Right lobe of liver (tissue), 6 donors: ENCODE measurements around the gene ERC2. TPM values are rescaled to one million over a fixed set of nuclear protein-coding genes. Genes with fewer than 3 reads are reported as not detected.

ENCODE experiments used
- ATAC-seq, 4 donors: fragments of 200-7000 bp; cut with Tn5 transposase; one replicate each; pipeline ENCODE4 v1.9.1; 2020; ENCODE audit warnings: mild to moderate bottlenecking in 4 of 4, moderate library complexity in 4 of 4
- DNase-seq, 3 donors: peaks; one replicate each; pipeline ENCODE4 v3.0.0-alpha.2; 2020
- H3K27ac ChIP-seq, 3 donors: fragments of 200-600 bp; one replicate each; pipeline ENCODE4 v1.8.0; 2022
- H3K27me3 ChIP-seq, 2 donors: fragments of 200-600 bp; one replicate each; pipeline ENCODE4 v1.8.0; 2022
- H3K36me3 ChIP-seq, 4 donors: fragments of 200-600 bp; sonication (generic) in 1 of 4; one replicate each; pipeline versions ENCODE4 v1.5.1 to v1.8.0; 2017 to 2022; ENCODE audit warnings: control low read depth in 1 of 4
- H3K4me1 ChIP-seq, 4 donors: fragments of 200-600 bp; sonication (generic) in 1 of 4; one replicate each; pipeline versions ENCODE4 v1.5.1 to v1.8.0; 2017 to 2022; ENCODE audit warnings: control low read depth in 1 of 4
- H3K4me3 ChIP-seq, 3 donors: fragments of 200-600 bp; one replicate each; pipeline ENCODE4 v1.8.0; 2022
- H3K9me3 ChIP-seq, 4 donors: fragments of 200-600 bp; sonication (generic) in 1 of 4; one replicate each; pipeline versions ENCODE4 v1.5.1 to v1.8.0; 2017 to 2022; ENCODE audit warnings: control low read depth in 1 of 4
- CTCF ChIP-seq, 4 donors: fragments of 200-600 bp in 3 of 4; fragments of 450-650 bp in 1 of 4; IDR thresholded peaks; one replicate each; pipeline versions ENCODE4 v1.5.1 to v1.8.0; 2016 to 2022; ENCODE audit warnings: antibody characterized with exemption in 4 of 4, mild to moderate bottlenecking in 2 of 4
- POLR2A ChIP-seq: fragments of 450-650 bp; IDR thresholded peaks from one replicate; pipeline ENCODE4 v1.6.1; 2017; ENCODE audit warnings: antibody characterized with exemption, mild to moderate bottlenecking
- WGBS: methylation state at CpG from one replicate; pipeline ENCODE4 v1.1.6; 2018; ENCODE audit warnings: low coverage, low lambda C conversion rate; ENCODE audit not compliant: insufficient coverage; ENCODE audit errors: missing lambda C conversion rate; 5-methylcytosine and 5-hydroxymethylcytosine counted together
- intact Hi-C, 2 donors: fragments of 100-400 bp; cut with DNase I; formaldehyde crosslinking; loops; one replicate each; pipeline versions ENCODE4 v1.11.2 to v1.14.1; 2022
- total RNA-seq, 6 experiments: library from RNA; depleted of rRNA in 2 of 6; stranded (reverse); fragments of >200 nt in 2 of 6; fragmentation: NEBNext Ultra II Directional in 3 of 6; extraction: Animal tissue kit (Norgen Biotek cat#: 25700) in 3 of 6; gene quantifications; one replicate each; pipeline versions ENCODE4 v1.1.0 to v1.2.4, GENCODE V29; 2016 to 2023
- donor health status: DM: no; HTN: yes; CAD: no.
- donor health status: DM: no; HTN: no; CAD: no.
- donor health status: DM: no; HTN: no; CAD: no.
- donor health status: DM: no; HTN: yes; CAD: no.
- donor health status: DM: no; HTN: yes; CAD: no.

The ERC2 gene
- total RNA-seq, 6 experiments from 2014 or later, result not detected

- Histone ChIP-seq H3K9me3 (no peaks in the 10 kb centered on the region), H3K4me1 (no peaks in the 10 kb centered on the region), H3K27me3 (no peaks in the 10 kb centered on the region), H3K36me3 (no peaks in the 10 kb centered on the region), H3K27ac (no peak overlapping the region), H3K4me3 (no peak overlapping the region)
- WGBS, result 33% methylated on average over 2 of the region's 2 CpGs
- TF ChIP-seq POLR2A, result no peak
- TF ChIP-seq CTCF (IDR thresholded peaks at IDR 0.05), result no peak
- DNase-seq (no peak), ATAC-seq (no peak)
- intact Hi-C loops, result no loop called here
Observed at GRCh38 chr3:55879901-55880331, 588.4 kb downstream of the ERC2 start.

DNA sequence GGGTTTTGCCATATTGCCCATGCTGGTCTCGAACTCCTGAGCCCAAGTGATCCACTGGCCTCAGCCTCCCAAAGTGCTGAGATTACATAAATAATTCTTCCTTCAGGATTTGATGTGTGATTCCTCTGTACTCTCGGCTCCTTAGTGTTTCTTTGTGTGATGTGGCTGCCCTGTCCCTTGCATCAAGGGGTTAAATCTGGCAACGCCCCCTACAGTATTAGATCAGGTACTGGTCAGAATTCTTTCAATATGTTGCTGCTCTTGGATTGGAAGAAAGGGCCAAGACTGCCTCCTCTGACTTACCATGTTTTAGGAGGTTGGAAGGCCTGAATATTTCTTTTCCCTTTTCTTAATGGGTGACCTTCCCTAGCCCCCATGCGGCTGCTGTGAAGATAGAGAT, 590.6 kb downstream of the ERC2 start:
- H3K9me3 ChIP-seq, result no peaks in the 10 kb centered on the region
- TF ChIP-seq CTCF (IDR thresholded peaks at IDR 0.05), result no peak
- no peak for TF ChIP-seq POLR2A
- DNase-seq, result no peak
- no peaks in the 10 kb centered on the region for H3K36me3 ChIP-seq
- intact Hi-C loops, result no loop called here
- 54% methylated on average over 4 of the region's 4 CpGs for WGBS
- H3K27me3 ChIP-seq, result no peaks in the 10 kb centered on the region
- no peaks in the 10 kb centered on the region for H3K4me1 ChIP-seq
- no peak overlapping the region for H3K27ac ChIP-seq
- no peak for ATAC-seq
- H3K4me3 ChIP-seq, result no peak overlapping the region

GRCh38 chr3:55876560-55876959, 591.7 kb downstream of the ERC2 start:
- H3K27me3 ChIP-seq, result no peaks in the 10 kb centered on the region
- no peaks in the 10 kb centered on the region for H3K9me3 ChIP-seq
- no peaks in the 10 kb centered on the region for H3K36me3 ChIP-seq
- intact Hi-C loops, result no loop called here
- H3K4me3 ChIP-seq, result no peak overlapping the region
- H3K27ac ChIP-seq, result no peak overlapping the region
- DNase-seq (no peak), ATAC-seq (no peak)
- TF ChIP-seq POLR2A, result no peak
- TF ChIP-seq CTCF (IDR thresholded peaks at IDR 0.05), result no peak
- H3K4me1 ChIP-seq, result no peaks in the 10 kb centered on the region

GRCh38 chr3:55875113-55875512, 593.2 kb downstream of the ERC2 start:
- ATAC-seq, result no peak
- Histone ChIP-seq H3K9me3 (no peaks in the 10 kb centered on the region), H3K27me3 (no peaks in the 10 kb centered on the region), H3K4me1 (no peaks in the 10 kb centered on the region), H3K27ac (no peak overlapping the region), H3K4me3 (no peak overlapping the region), H3K36me3 (no peaks in the 10 kb centered on the region)
- whole genome bisulfite sequencing, result 40% methylated on average over 1 of the region's 1 CpG
- TF ChIP-seq CTCF (IDR thresholded peaks at IDR 0.05) (no peak), POLR2A (no peak)
- intact Hi-C loops, result no loop called here
- DNase-seq, result no peak
